ENCODE measurements around the gene DDIT4. TPM values are rescaled to one million over a fixed set of nuclear protein-coding genes. Genes with fewer than 3 reads are reported as not detected.

Gene DDIT4
- total and polyA plus RNA-seq, 9 of the 15 experiments (the other 6 are each of a cell fraction or from before 2014, with no cell fraction given), result 8.2 to 675 (median 159) TPM

- TF ChIP-seq SIN3A (IDR thresholded peaks at IDR 0.05; ENCODE audit: borderline replicate concordance in 2 of 2, control insufficient read depth in 1 of 2, low read depth in 2 of 2, low read length in 2 of 2), result no peak
- TF ChIP-seq HINFP (tag; conservative IDR thresholded peaks at IDR 0.05; ENCODE audit: low read depth), result no peak
- no peak for TF ChIP-seq RFX7 (CRISPR knock-in tag; IDR thresholded peaks at IDR 0.05)
- TF ChIP-seq LCOR (CRISPR knock-in tag; IDR thresholded peaks at IDR 0.05), result no peak
- TF ChIP-seq, protein P1, sequence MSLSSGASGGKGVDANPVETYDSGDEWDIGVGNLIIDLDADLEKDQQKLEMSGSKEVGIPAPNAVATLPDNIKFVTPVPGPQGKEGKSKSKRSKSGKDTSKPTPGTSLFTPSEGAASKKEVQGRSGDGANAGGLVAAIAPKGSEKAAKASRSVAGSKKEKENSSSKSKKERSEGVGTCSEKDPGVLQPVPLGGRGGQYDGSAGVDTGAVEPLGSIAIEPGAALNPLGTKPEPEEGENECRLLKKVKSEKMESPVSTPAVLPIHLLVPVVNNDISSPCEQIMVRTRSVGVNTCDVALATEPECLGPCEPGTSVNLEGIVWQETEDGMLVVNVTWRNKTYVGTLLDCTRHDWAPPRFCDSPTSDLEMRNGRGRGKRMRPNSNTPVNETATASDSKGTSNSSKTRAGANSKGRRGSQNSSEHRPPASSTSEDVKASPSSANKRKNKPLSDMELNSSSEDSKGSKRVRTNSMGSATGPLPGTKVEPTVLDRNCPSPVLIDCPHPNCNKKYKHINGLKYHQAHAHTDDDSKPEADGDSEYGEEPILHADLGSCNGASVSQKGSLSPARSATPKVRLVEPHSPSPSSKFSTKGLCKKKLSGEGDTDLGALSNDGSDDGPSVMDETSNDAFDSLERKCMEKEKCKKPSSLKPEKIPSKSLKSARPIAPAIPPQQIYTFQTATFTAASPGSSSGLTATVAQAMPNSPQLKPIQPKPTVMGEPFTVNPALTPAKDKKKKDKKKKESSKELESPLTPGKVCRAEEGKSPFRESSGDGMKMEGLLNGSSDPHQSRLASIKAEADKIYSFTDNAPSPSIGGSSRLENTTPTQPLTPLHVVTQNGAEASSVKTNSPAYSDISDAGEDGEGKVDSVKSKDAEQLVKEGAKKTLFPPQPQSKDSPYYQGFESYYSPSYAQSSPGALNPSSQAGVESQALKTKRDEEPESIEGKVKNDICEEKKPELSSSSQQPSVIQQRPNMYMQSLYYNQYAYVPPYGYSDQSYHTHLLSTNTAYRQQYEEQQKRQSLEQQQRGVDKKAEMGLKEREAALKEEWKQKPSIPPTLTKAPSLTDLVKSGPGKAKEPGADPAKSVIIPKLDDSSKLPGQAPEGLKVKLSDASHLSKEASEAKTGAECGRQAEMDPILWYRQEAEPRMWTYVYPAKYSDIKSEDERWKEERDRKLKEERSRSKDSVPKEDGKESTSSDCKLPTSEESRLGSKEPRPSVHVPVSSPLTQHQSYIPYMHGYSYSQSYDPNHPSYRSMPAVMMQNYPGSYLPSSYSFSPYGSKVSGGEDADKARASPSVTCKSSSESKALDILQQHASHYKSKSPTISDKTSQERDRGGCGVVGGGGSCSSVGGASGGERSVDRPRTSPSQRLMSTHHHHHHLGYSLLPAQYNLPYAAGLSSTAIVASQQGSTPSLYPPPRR (CRISPR knock-in tag; IDR thresholded peaks at IDR 0.05; ENCODE audit: borderline replicate concordance), result no peak
- TF ChIP-seq, protein P2, sequence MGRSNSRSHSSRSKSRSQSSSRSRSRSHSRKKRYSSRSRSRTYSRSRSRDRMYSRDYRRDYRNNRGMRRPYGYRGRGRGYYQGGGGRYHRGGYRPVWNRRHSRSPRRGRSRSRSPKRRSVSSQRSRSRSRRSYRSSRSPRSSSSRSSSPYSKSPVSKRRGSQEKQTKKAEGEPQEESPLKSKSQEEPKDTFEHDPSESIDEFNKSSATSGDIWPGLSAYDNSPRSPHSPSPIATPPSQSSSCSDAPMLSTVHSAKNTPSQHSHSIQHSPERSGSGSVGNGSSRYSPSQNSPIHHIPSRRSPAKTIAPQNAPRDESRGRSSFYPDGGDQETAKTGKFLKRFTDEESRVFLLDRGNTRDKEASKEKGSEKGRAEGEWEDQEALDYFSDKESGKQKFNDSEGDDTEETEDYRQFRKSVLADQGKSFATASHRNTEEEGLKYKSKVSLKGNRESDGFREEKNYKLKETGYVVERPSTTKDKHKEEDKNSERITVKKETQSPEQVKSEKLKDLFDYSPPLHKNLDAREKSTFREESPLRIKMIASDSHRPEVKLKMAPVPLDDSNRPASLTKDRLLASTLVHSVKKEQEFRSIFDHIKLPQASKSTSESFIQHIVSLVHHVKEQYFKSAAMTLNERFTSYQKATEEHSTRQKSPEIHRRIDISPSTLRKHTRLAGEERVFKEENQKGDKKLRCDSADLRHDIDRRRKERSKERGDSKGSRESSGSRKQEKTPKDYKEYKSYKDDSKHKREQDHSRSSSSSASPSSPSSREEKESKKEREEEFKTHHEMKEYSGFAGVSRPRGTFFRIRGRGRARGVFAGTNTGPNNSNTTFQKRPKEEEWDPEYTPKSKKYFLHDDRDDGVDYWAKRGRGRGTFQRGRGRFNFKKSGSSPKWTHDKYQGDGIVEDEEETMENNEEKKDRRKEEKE (IDR thresholded peaks at IDR 0.05; ENCODE audit: borderline replicate concordance in 1 of 2, control insufficient read depth in 1 of 2, low read depth in 2 of 2, low read length in 1 of 2), result no peak
- TF ChIP-seq ZNF696 (CRISPR knock-in tag; conservative IDR thresholded peaks at IDR 0.05), result no peak
- TF ChIP-seq, protein P3, sequence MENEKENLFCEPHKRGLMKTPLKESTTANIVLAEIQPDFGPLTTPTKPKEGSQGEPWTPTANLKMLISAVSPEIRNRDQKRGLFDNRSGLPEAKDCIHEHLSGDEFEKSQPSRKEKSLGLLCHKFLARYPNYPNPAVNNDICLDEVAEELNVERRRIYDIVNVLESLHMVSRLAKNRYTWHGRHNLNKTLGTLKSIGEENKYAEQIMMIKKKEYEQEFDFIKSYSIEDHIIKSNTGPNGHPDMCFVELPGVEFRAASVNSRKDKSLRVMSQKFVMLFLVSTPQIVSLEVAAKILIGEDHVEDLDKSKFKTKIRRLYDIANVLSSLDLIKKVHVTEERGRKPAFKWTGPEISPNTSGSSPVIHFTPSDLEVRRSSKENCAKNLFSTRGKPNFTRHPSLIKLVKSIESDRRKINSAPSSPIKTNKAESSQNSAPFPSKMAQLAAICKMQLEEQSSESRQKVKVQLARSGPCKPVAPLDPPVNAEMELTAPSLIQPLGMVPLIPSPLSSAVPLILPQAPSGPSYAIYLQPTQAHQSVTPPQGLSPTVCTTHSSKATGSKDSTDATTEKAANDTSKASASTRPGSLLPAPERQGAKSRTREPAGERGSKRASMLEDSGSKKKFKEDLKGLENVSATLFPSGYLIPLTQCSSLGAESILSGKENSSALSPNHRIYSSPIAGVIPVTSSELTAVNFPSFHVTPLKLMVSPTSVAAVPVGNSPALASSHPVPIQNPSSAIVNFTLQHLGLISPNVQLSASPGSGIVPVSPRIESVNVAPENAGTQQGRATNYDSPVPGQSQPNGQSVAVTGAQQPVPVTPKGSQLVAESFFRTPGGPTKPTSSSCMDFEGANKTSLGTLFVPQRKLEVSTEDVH (IDR thresholded peaks at IDR 0.05; ENCODE audit: low read depth, partially characterized antibody), result no peak
- TF ChIP-seq YY1 (IDR thresholded peaks at IDR 0.05; ENCODE audit: borderline replicate concordance in 1 of 3, control insufficient read depth in 1 of 3, extremely low read depth in 1 of 3, insufficient read depth in 3 of 3, insufficient read length in 1 of 3, insufficient replicate concordance in 2 of 3, low read depth in 1 of 3, low read length in 2 of 3), result no peak
- no peak for TF ChIP-seq NONO (IDR thresholded peaks at IDR 0.05; ENCODE audit: low read depth in 2 of 2, low read length in 1 of 2)
- peak; percentile 51; the same call in 1 of the 2 replicates for TF ChIP-seq HDGF (IDR thresholded peaks at IDR 0.05)
- TF ChIP-seq ZC3H8 (IDR thresholded peaks at IDR 0.05), result no peak
These were observed 18.7 kb upstream of the DDIT4 start (continued) for GRCh38 chr10:72254813-72255568.
